Endothelial cell of hepatic sinusoid (primary cell): Measurements from ENCODE around the gene HSD17B12.

Source experiments
- in situ Hi-C: cut with HindIII; loops from 2 replicates; pipeline ENCODE4 v1.10.0; 2017; ENCODE audit warnings: low sequenced_read_pairs

HSD17B12 gene

GRCh38 chr11:43853781-43854180 is 173.2 kb downstream of the HSD17B12 start:
- in situ Hi-C loops: no loop called here

GRCh38 chr11:43856993-43857392 is 176.5 kb downstream of the HSD17B12 start:
- in situ Hi-C loops: no loop called here

GRCh38 chr11:43861141-43861540 is 180.6 kb downstream of the HSD17B12 start:
- in situ Hi-C loops: no loop called here

GRCh38 chr11:43866520-43866919 is 186.0 kb downstream of the HSD17B12 start:
- in situ Hi-C loops: no loop called here

- in situ Hi-C loops: no loop called here
These were observed 186.4 kb downstream of the HSD17B12 start for GRCh38 chr11:43866969-43867368.

GRCh38 chr11:43868852-43869567 is 188.5 kb downstream of the HSD17B12 start:
- in situ Hi-C loops: no loop called here

- in situ Hi-C loops: no loop called here
These were observed 190.5 kb downstream of the HSD17B12 start for GRCh38 chr11:43871051-43871450.

GRCh38 chr11:43872995-43873394 is 192.5 kb downstream of the HSD17B12 start:
- in situ Hi-C loops: no loop called here

- in situ Hi-C loops: no loop called here
These were observed 193.5 kb downstream of the HSD17B12 start for GRCh38 chr11:43874078-43874477.

- in situ Hi-C loops: no loop called here
These were observed 194.2 kb downstream of the HSD17B12 start for GRCh38 chr11:43874738-43875137.

- in situ Hi-C loops: no loop called here
These were observed 199.5 kb downstream of the HSD17B12 start for GRCh38 chr11:43879789-43880639.

GRCh38 chr11:43880640-43881159 is 200.2 kb downstream of the HSD17B12 start, which contains the start of gene ALKBH3:
ALKBH3 (plus strand) TSS chr11:43880831; CDS start chr11:43882653, 1,822 bp downstream.
- in situ Hi-C loops: no loop called here

GRCh38 chr11:43892851-43893250 is 212.3 kb downstream of the HSD17B12 start:
- in situ Hi-C loops: no loop called here

GRCh38 chr11:43894546-43894945 is 214.0 kb downstream of the HSD17B12 start:
- in situ Hi-C loops: no loop called here

- in situ Hi-C loops: no loop called here
These were observed 215.1 kb downstream of the HSD17B12 start for GRCh38 chr11:43895601-43896000.

- in situ Hi-C loops: no loop called here
These were observed 218.0 kb downstream of the HSD17B12 start for GRCh38 chr11:43898574-43898973.

- in situ Hi-C loops: no loop called here
These were observed 218.6 kb downstream of the HSD17B12 start for GRCh38 chr11:43899094-43899493.

GRCh38 chr11:43901551-43901950 is 221.0 kb downstream of the HSD17B12 start:
- in situ Hi-C loops: loop anchor here (5.0 kb wide), 1 partner anchor 161 kb away; no protein-coding TSS in a partner anchor

GRCh38 chr11:43903078-43903477 is 222.5 kb downstream of the HSD17B12 start:
- in situ Hi-C loops: loop anchor here (5.0 kb wide), 1 partner anchor 159 kb away; no protein-coding TSS in a partner anchor

GRCh38 chr11:43903969-43904368 is 223.4 kb downstream of the HSD17B12 start:
- in situ Hi-C loops: loop anchor here (5.0 kb wide), 1 partner anchor 158 kb away; no protein-coding TSS in a partner anchor

- in situ Hi-C loops: loop anchor here (5.0 kb wide), 1 partner anchor 157 kb away; no protein-coding TSS in a partner anchor
These were observed 224.4 kb downstream of the HSD17B12 start for GRCh38 chr11:43904742-43905535.
